NCI-H2107 treated with DMSO at 0.1 percent for 48 hours (cell line): ENCODE data around the gene APBB2.
"Not testable (repeated sequence)": the region's sequence is repeated elsewhere in the genome, so short reads cannot be mapped to it uniquely, and the experiment has no call there.

Experiments used
- DNase-seq: peaks from one replicate; lab custom pipeline; 2025; ENCODE audit not compliant: unreplicated experiment; lab: John Stamatoyannopoulos, UW

APBB2 gene

DNA sequence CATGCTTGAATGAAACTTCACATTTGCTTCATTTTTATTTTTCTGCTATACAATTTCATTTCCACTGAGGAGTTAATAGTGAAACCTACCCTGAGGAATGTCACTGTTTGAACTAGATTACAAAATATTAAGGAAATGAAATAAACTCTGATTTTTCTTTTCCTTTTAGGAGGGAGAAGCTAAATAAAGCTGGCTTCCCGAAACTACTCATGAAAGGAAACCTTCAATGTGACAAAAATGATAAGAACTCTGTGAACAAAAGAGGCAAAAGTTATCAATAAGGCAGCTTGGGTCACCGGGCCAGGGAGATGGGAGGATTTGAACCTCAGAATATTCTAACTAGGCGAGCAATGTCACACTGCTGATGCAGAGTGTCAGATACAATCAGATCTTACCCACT is 185.2 kb downstream of the APBB2 start:
- DNase-seq, result no peak

DNA sequence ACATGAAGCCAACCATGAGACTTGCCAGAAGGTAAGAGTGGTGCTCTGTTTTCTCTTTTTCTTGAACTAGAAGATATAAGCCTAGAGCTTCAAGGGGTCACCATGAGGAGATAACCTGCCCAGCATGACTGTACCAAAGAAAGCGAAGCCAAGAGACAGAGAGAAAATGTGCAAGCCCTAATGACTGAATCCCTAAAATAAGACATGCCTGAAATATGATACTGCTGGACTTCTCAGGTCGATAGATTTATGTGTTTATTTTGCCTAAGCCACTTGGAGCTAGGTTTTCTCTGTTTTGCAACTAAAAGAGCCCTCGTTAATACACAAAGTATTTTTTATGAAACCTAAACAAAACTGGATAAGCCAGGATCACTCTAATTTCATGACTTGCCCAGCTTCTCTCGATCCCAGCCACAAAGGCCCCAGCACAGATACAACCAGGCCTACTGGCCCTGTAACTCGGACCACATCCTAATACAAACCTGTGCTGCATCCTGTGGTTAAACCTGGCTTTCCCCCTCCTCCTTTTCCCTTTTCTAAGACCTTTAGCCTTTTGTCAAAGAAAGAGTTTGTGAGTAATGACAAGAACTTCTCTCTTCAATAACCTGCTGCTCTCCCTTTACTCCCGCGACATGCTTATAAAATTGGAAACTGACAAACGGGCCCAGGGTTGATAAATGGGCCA is 185.8 kb downstream of the APBB2 start:
- no peak for DNase-seq

DNA sequence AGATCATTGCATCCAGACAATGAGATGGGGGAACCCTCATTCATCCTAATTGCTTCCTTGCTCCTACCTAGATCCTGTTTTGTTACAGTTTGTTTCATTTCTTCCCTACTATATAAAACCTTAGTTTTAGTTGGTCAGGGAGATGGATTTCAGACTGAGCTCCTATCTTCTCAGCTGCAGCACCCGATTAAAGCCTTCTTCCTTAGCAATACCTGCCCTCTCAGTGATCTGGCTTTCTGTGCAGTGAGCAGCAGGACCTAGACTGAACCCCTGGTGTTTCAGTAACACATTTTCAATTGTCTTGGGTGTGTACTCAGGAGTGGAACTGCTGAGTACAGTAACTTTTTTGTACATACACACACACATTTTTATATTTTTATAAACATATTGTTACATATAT is 187.4 kb downstream of the APBB2 start:
- DNase-seq, result no peak

GRCh38 chr4:41025824-41026223 is 188.5 kb downstream of the APBB2 start:
- DNase-seq, result no peak

DNA sequence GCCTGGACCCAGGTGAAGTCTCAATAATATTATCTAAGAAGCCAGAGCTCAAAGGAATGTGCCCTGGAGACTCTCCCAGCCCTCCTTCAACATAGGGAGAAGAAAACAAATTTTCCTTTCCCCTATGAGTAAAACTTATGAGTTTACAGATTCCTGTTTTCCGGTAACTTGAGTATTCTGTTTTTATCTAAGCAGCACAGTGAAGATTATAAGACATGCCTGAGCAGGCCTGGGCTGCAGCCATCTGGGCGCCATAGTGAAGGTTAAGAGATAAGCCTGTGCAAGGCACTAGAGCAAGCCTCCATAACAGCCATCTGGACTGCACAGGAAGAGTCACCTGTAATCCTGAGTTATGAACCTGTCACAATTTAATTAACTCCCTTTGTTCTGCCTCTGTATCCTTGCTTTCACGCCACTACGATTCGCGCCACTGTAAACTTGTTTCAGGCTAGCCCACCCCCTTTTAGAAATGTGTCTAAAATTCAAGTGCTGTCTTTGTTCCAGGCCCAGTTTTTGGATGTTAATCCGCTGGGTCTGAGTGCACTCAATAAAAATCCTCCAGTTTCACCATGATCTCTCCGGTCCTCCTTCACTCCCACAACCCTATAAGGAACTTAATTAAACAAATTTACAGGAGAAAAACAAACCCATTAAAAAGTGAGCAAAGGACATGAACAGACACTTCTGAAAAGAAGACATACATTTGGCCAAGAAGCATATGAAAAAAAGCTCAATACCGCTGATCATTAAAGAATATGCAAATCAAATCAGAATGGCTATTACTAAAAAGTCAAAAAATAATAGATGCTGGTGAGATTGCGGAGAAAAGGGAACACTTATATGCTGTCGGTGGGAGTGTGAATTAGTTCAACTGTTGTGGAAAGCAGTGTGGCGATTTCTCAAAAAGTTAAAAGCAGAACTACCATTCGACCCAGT is 189.5 kb downstream of the APBB2 start:
- no peak for DNase-seq

DNA sequence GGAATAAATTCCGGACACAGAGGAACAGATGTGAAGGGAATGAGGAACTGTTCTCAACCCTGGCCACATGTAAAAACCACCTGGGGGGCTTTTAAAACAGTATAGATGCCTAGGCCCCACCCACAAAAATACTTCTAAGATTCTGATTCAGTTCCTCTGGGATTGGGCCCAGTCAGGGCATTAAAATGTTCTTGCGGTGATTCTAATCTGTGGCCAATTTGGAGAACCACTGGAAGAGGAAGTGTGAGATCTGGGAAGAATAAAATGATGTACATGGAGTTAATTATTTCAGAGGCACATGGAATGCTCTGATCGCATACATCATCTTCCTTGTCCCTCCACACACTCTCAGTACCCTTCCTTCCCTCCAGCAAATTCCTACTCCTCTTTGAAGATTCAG is 192.2 kb downstream of the APBB2 start:
- DNase-seq, result no peak

DNA sequence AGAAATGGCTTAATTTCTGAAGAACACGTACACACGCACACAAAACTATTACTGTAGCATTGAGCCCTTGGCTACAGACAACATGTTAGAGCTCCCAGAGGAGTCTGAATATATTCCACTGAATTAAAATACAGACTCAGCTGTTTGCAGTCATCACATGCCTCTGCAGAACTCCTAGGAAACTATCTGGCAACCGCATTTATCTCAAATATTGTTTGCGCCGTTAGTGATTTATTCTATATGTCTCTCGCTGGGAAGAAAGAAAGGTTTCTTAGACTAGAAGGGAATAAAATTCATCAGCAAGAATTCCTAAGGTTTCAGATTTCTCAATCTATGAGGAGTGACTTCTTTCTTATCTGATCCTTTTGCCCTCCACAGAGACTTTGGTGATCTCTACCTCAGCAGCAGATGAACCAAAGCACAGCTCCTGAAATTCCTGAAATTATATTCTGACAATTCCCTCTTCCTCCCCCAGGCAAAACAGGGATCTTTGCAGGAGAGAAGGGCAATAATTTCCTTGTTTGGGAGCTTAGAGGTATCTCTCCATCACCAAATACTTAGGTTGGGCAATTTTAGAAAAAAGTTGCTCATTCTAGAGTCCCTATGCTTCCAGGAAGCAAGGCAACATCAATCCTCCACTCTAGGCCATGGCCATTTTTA is 199.2 kb downstream of the APBB2 start:
- DNase-seq, result no peak

DNA sequence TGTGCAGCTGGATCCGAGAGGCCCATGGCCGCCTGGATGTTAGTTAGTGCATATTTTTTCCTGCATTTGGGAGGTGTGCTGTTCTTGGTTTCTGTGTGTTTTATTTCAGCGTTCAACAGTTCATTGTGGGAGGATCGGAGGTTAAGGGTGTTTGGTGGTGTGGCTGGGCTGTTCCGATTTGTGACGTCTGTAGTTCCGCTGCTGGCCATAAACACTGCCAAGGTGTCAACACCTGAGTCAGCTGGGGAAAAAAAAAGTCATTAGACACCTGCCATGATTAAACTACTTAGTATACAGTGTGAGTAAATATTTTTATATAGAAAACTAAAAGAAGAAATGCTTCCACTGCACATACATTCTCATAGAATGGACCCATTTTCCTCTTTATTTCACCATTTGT is 200.2 kb downstream of the APBB2 start:
- no peak for DNase-seq

- DNase-seq, result no peak
Observed at GRCh38 chr4:41013746-41014145, 200.6 kb downstream of the APBB2 start.

DNA sequence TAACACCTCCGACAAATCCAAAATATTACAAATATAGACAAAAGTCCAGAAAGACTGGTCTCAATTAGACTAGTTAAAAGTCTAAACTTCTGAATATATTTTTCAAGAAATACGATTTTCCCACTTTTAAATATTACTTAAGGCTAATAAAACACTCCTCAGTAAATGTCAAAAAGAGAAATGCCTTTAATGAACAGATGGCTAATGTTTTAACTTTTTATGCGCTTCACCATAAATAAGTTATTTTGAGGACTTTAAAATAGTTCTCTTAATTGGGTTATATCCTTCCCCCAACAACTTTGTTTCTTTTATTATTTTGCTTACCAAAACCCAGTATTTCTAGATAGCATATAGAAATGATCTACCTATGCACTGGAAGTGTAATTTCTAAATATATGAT is 201.4 kb downstream of the APBB2 start:
- DNase-seq, result no peak

GRCh38 chr4:41012293-41012692 is 202.0 kb downstream of the APBB2 start:
- DNase-seq, result no peak

DNA sequence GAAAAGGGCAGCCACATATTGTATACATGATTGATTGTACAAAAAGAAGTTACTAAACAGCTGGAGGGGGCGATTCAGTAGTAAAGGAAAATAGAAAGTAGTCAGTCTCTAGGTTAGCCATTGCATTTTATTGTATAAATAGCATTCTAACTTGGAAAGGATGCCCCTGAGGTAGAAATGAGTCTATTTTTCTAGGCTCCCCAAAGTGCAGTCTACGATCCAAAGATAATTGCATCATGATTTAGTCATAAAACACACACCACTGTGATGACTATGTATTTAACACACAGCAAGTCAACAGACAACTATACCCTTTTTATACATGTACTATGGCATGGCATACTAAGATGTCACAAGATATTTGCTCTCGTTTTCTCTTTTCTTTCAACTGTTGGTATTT is 204.9 kb downstream of the APBB2 start:
- no peak for DNase-seq

DNA sequence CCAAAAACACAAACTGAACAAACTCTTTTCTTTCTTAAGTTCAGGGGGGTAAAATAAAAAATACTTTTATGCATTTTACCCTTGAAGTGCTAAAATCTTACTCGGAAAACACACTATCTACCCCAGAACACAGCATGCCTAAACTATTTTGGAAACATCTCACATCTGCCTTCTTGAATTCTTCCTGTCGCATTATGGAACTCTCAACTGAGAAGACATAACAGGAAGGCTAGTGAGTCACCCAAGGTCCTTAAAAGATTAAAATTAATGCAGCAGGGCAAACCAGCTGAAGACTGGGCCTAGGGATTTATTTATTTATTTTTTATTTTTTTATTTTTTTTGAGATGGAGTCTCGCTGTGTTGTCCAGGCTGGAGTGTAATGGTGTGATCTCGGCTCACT is 208.2 kb downstream of the APBB2 start:
- DNase-seq, result no peak

- DNase-seq, result no peak
Observed at GRCh38 chr4:41002309-41002708, 212.0 kb downstream of the APBB2 start.

- DNase-seq, result no peak
Observed at GRCh38 chr4:41000356-41000755, 214.0 kb downstream of the APBB2 start.

DNA sequence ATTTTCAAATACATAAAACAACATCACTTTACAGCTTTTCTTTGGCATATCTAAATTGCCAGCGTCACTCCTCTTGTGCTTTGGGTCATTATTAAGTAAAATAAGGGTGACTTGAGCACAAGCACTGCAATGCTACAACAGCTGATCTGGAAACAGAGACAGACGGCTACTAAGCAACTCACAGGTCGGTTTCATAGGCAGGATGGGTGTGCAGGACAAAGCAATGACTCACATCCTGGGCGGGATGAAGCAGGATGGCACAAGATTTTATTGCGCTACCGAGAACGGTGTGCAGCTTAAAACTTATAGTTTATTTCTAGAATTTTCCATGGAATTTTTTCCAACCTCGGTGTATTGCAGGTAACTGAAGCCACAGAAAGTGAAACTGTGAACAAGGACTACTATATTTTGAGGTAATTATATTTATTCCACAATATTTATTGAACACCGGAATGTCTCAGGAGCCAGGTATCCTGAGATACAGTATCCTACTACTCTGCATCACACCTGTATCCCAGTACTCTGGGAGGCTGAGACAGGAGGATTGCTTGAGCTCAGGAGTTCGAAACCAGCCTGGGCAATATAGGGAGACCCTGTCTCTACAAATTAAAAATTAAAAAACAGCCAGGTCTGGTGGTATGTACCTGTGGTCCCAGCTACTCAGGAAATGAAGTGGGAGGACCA is 215.5 kb downstream of the APBB2 start:
- DNase-seq, result no peak

DNA sequence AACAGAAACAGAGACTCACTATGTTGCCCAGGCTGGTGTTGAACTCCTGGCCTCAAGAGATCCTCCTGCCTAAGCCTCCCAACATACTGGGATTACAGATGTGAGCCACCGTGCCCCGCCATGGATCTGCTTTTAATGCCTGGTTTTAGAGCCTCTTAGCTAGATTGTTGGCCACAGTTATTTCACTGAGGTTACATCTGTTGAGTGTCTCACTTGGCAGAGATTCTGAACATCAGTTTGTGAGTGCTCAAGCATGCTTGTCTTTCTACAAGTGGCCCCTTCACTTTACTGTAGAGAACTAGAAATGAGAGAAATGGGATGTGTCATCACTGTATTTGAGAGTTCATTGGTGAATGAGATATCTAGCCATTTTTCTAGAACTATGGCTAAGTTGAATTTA is 218.5 kb downstream of the APBB2 start:
- no peak for DNase-seq

DNA sequence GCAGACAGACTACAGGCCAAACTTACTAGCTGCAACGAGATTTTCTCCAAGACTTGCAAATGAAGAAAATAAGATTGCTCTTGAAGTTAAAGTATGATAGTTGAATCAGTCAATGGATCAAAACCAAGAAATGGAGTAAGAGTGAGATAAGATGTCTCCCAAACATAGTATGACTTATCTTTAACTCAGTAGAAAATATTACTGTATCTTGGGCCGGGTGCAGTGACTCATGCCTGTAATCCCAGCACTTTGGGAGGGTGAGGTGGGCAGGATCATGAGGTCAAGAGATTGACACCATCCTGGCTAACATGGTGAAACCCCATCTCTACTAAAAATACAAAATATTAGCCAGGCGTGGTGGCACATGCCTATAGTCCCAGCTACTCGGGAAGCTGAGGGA is 220.0 kb downstream of the APBB2 start:
- not testable (repeated sequence) for DNase-seq

DNA sequence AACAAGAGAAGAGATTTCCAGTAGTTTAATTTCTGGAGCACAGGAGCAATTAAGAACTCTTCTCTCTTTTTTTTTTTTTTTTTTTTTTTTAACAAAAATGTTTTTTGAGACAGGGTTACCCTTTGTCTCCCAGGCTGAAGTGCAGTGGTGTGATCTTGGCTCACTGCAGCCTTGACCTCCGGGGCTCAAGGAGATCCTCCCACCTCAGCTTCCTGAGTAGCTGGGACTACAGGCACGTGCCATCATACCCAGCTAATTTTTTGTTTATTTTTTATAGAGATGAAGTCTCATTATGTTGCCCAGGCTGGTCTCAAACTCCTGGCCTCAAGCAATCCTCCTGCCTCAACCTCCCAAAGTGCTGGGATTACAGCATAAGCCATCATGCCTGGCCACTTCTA is 221.0 kb downstream of the APBB2 start:
- DNase-seq, result not testable (repeated sequence)

DNA sequence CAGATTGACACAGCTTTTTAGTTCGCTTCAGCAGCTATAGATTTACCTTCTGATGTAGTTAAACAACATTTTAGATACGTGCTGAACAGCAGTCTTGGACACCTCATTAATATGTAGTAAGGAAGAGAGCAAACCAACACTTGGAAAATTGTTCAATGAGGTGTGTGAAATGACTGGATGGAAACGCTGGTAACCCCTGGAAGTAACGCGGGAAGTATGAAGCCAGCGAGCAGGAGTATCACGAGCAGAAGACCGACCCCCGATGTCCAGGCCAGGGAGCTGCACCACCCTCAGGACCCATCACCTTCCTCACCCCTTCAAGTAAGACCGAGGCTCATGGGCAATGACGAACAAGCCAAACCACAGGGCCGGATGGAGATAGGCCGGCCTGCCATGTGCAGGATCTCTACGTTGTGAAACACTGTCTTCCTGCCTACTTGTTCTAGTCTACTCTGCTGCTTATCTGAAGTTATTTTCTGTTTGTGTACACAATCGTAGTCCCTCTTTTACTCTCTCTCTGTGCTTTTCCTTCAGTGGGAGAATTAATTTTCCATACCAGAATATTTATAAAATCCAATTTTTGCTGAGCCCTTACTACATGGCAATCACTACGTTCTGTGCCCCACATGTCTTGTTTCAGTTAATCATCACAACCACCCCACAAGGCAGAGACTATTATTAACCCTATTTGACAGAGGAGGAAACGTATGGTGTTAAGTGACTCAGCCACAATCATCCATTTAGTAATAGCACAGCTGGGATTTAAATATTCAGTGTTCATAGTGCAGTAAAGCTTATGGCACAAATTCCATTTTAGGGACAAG is 221.7 kb downstream of the APBB2 start:
- no peak for DNase-seq
